NCI-H2029 treated with DMSO at 0.1 percent for 48 hours (cell line): ENCODE data around the gene LZTFL1.

ENCODE experiments used
- DNase-seq: peaks from one replicate; lab custom pipeline; 2025; lab: John Stamatoyannopoulos, UW

LZTFL1 gene

DNA sequence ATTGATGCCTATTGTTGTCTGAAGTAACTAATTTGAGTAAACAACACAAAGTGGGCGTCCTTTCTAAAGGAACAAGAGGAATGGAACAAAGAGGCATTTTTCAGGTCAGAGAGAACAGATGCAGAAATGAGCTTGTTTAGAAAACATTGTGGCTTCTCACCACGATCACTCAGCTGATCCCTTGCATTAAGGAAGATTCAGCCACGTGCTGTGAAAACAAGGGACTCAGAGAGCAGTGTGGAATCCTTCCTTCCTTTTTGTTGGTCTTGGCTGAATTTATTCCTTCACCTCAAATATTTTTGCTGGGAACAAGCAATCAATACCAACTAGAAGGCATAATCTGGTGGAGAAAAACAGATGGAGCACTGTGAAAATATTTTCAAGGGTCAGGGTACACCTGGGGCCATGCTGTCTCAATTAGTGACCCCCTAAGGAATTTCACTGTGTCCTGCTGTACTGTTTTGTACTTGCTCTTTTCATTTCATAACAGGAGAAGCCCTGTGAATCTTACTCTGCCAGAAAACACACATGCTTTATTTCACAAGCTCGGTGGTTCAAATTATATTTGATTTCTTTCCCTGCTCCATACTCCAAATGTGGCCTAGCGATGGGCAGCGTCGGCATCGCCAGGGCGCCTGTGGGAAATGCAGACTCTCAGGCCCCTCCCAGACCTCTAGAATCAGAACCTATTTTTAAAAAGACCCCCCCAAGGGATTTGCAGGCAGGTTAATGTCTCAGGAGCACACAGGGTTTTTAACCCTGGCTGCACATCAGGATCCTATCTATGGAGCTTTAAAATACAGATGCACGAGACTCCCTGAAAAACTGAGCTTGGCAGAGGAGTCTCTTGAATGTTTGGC is 34.0 kb downstream of the LZTFL1 start:
- peak; percentile 92 for DNase-seq

- DNase-seq: peak; percentile 75
Observed at GRCh38 chr3:45807133-45807532, 34.8 kb downstream of the LZTFL1 start.

DNA sequence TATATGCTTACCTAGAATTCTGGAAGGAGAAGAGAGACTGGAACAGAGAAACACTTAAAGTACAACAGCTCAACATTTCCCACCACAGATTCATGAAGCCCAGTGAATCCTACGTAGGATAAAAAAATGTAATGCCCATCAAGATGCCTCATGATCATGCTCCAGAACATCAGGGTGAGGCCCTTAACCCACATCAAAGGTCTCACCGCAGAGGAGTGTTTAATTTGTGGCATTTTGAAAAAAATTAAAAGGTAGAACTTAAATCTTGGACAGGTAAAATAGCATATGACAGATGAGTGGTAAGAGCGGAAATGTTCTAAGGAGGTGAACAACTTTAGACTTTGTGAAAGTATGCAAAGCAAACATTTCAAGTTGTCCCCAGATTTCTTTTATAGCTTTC is 35.8 kb downstream of the LZTFL1 start:
- no peak for DNase-seq

- no peak for DNase-seq
Observed at GRCh38 chr3:45803252-45803935, 38.5 kb downstream of the LZTFL1 start.

GRCh38 chr3:45802146-45802545 is 39.8 kb downstream of the LZTFL1 start:
- no peak for DNase-seq

- DNase-seq: no peak
Observed at GRCh38 chr3:45800611-45801010, 41.3 kb downstream of the LZTFL1 start.

DNA sequence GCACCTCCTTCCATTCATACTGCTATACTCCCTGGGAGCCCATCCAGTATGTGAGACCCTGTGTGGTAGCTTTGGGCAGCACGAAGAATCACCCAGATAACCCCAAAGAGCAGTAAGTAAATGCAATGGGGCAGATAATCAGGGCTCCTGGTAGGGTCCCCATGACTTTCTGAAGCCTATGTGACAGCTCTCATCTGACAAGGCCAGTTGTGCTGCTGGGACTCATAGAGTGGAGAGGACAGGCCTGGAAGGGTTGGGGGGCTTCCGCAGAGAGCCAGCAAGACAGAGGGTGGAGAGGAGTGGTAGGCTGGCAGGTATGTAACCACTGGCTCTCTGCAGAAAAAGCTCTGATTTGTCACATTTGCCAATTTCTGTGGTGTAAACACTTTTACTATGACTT is 42.3 kb downstream of the LZTFL1 start:
- DNase-seq: no peak

DNA sequence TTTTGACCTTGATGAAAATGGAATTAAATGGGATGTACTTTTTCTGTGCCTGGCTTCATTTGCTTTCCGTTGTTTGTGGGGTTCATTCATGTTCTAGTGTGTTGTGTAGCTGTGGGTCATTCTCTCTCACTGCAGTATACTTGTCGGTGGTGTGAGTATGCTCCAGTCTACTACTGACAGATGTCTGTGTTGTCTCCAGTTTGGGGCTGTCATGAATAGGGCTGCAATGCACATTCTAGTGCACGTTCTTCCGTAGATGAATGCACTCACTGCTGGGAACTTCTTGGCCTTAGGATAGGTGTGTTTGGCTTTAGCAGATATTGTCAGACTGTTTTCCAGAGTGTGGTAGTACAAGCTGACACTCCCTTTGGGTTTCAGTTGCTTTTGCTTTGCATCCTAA is 43.9 kb downstream of the LZTFL1 start:
- no peak for DNase-seq

DNA sequence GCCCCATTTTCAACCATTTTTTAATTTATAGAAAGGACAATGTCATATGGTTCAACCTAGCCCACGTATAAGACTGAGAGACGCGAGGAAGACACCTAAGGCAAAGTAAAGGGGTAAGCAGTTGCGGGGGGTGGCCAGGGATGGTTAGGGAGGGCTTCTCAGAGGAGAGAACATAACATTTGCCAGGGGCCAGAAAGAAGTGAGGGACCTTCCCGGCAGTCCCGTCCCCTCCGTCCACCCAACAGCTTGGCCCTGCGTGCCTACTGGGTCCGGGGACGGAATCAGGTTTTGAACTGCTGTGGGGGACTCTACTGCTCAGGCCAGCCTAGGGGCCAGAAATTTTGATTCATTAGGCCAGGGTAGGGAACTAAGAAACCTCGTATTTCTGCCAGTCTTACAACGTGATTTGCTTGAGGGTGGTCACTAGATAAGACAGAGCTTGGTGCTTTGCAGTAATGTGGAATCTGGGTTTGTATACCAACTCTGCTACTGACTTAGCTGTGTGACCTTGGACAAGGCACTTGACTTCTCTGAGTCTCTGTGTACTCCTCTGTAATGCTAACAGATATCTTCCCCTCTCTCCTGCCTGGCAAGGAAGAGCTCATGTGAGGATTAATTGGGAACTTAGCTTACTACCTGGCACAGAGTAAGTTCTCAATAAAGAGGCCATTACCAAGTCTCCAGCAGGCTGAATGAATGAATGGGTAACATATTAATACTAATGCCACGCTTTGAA is 44.8 kb downstream of the LZTFL1 start:
- DNase-seq: no peak

GRCh38 chr3:45795882-45796765 is 45.8 kb downstream of the LZTFL1 start, which contains the start of gene SLC6A20:
SLC6A20 (minus strand) TSS chr3:45796536; CDS start chr3:45796419, 117 bp downstream.
- DNase-seq: no peak

- no peak for DNase-seq
Observed at GRCh38 chr3:45795509-45795881, 46.4 kb downstream of the LZTFL1 start.

- no peak for DNase-seq
Observed at GRCh38 chr3:45794660-45795059, 47.3 kb downstream of the LZTFL1 start.

DNA sequence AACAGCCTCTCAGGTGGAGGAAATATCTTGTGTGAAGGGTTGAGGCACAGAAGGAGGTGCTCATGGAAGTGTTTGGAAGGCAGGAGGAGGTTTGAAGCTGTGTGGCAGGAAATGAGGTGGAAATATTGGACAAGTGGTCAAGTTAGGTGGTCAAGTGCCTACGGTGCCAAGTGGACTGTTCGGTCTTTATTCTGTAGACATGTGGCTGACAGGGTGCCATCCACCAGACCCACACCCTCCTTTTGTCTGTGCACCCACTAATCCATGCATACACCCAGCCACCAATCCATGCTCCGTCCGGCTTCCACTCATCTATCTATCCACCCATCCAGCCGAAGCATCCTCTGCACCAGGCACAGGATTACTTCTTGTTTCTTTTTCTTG is 47.8 kb downstream of the LZTFL1 start:
- DNase-seq: no peak

- no peak for DNase-seq
Observed at GRCh38 chr3:45793482-45794176, 48.3 kb downstream of the LZTFL1 start.

GRCh38 chr3:45792516-45793172 is 49.3 kb downstream of the LZTFL1 start:
- no peak for DNase-seq

DNA sequence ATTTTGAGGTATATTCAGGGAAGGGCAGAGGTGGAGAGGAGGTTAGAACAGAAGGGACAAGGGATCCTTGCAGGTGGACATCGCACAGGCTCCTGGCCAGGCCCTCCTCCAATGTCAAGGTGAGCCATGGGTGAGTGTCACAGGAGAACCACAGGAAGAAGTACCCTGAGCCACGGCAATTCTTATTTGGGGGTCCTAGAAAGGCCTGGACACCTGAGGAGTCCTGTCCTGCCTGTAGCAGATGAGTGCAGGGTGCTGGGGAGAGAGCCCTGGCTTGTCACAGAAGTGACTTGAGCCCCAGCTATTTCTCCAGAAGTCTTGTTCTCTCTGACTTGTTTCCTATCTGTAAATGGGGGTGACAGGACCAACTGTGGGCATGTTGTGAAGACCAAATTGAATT is 49.9 kb downstream of the LZTFL1 start:
- no peak for DNase-seq

DNA sequence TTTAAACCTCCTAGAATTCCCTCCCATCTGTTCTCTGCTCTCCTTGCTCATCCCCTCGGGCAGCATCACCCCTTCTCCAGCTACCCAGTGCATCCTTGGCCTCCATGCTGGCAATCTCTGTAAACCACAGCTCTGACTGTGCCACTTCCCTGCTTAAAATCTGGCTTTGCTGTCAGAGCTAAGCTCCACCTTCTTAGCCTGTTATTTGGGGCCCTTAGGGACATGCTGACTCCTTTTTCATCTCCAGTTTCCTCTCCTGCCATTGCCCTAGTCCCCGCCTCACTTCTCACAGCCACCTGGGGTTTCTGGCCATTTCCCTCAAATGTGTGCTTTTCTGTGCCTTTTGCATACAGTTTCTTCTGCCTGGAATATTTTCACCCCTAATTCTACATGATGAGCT is 51.3 kb downstream of the LZTFL1 start:
- DNase-seq: no peak

DNA sequence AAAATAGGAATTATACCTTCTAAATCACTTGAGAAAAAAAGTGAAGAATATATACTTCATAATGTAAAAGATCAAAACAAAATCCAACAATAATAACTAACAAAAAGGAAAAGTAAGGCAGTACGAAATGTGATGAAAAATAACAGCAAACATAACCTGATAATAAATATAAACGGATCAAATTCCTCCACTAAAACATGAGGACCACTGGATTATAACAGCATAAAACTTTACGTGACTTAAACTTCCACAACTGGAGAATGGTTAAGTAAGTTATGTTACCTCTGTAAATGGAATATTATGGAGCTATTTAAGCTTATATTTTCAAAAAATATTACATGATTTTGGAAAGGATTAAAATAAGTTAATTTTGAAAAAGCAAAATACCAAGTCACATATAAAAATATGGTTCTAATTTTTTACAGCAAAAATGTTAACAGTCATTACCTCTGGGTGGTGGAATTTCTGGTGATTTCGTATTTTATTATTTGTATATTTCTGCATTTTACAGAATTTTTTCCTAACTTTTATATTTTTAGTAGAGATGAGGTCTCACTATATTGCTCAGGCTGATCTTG is 52.6 kb downstream of the LZTFL1 start:
- DNase-seq: no peak

DNA sequence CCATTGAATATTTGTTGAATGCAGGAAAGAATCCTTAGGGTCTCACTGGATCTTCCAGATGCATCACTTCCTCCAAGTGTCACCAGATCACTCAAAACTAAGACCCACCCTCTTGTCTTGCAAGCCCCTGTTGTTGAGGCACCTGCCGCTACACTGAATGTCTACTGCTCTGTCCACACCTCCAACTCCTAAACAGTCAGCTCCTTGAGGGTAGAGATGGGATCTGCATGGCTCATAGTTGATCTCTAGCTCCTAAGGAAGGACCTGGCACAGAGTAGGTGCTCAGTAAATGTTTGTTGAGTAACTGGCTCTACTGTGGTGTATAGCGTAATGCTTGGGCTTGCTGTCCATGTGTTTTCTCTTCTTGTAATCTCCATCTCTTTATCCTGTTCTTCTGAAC is 54.4 kb downstream of the LZTFL1 start:
- no peak for DNase-seq

- no peak for DNase-seq
Observed at GRCh38 chr3:45786801-45787495, 55.0 kb downstream of the LZTFL1 start.
